Trophoblast cell (in vitro differentiated cells and primary cell): ENCODE measurements around the gene PHKB.
A peak's percentile ranks its signal among the peaks of the same experiment; 100 is the strongest.

Experiments used
- DNase-seq, 2 donors: peaks; one replicate each; pipeline ENCODE4 v3.0.0-alpha.2; 2016
- H2AFZ ChIP-seq: 2 replicates; pipeline ENCODE4 v1.6.1; 2013; ENCODE audit warnings: low read length, moderate library complexity, mild to moderate bottlenecking; ENCODE audit not compliant: insufficient read depth, poor library complexity
- H2AK5ac ChIP-seq: 2 replicates; pipeline ENCODE4 v1.6.1; 2013; ENCODE audit warnings: mild to moderate bottlenecking, low read length
- H2BK120ac ChIP-seq: 2 replicates; pipeline ENCODE4 v1.6.1; 2013; ENCODE audit warnings: low read length, mild to moderate bottlenecking, moderate library complexity; ENCODE audit not compliant: insufficient read depth, poor library complexity
- H2BK12ac ChIP-seq: 2 replicates; pipeline ENCODE4 v1.6.1; 2013; ENCODE audit warnings: mild to moderate bottlenecking, low read length, moderate library complexity
- H2BK5ac ChIP-seq: 2 replicates; pipeline ENCODE4 v1.6.1; 2013; ENCODE audit warnings: low read length, low read depth, moderate library complexity, mild to moderate bottlenecking; ENCODE audit not compliant: poor library complexity
- H3K14ac ChIP-seq: 2 replicates; pipeline ENCODE4 v1.6.1; 2013; ENCODE audit warnings: mild to moderate bottlenecking, low read length
- H3K18ac ChIP-seq: 2 replicates; pipeline ENCODE4 v1.6.1; 2013; ENCODE audit warnings: mild to moderate bottlenecking, low read length
- H3K23ac ChIP-seq: 2 replicates; pipeline ENCODE4 v1.6.1; 2013; ENCODE audit warnings: low read length
- H3K27ac ChIP-seq: 2 replicates; pipeline ENCODE4 v1.5.1; 2013; ENCODE audit warnings: low read depth, mild to moderate bottlenecking, inconsistent platforms, low read length, moderate library complexity
- H3K27me3 ChIP-seq: 2 replicates; pipeline ENCODE4 v1.6.1; 2013; ENCODE audit warnings: inconsistent platforms, mild to moderate bottlenecking, low read length, moderate library complexity; ENCODE audit not compliant: insufficient read depth
- H3K36me3 ChIP-seq, 2 experiments: 1 replicate in 1 of 2; 2 replicates in 1 of 2; pipeline ENCODE4 v1.6.1; 2013; ENCODE audit warnings: low read length in 2 of 2, mild to moderate bottlenecking in 2 of 2, moderate library complexity in 1 of 2; ENCODE audit not compliant: insufficient read depth in 2 of 2, control insufficient read depth in 1 of 2
- H3K4ac ChIP-seq: 2 replicates; pipeline ENCODE4 v1.6.1; 2013; ENCODE audit warnings: low read depth, mild to moderate bottlenecking, low read length, moderate library complexity
- H3K4me1 ChIP-seq, 2 experiments: 1 replicate in 1 of 2; 2 replicates in 1 of 2; pipeline ENCODE4 v1.6.1; 2013; ENCODE audit warnings: low read length in 2 of 2, mild to moderate bottlenecking in 2 of 2, moderate library complexity in 1 of 2; ENCODE audit not compliant: insufficient read depth in 2 of 2, control insufficient read depth in 1 of 2
- H3K4me2 ChIP-seq: 2 replicates; pipeline ENCODE4 v1.6.1; 2013; ENCODE audit warnings: inconsistent platforms, mild to moderate bottlenecking, low read length, moderate library complexity
- H3K4me3 ChIP-seq: 2 replicates; pipeline ENCODE4 v1.5.1; 2013; ENCODE audit warnings: mild to moderate bottlenecking, low read depth, low read length, inconsistent platforms
- H3K79me1 ChIP-seq: one replicate; pipeline ENCODE4 v1.6.1; 2013; ENCODE audit warnings: low read length
- H3K79me2 ChIP-seq: 2 replicates; pipeline ENCODE4 v1.6.1; 2013; ENCODE audit warnings: low read length, mild to moderate bottlenecking; ENCODE audit not compliant: control insufficient read depth, insufficient read depth, poor library complexity
- H3K9ac ChIP-seq: 2 replicates; pipeline ENCODE4 v1.6.1; 2013; ENCODE audit warnings: mild to moderate bottlenecking, low read length
- H3K9me3 ChIP-seq: 2 replicates; pipeline ENCODE4 v1.6.1; 2013; ENCODE audit warnings: low read depth, mild to moderate bottlenecking, control low read depth, inconsistent platforms, low read length; ENCODE audit not compliant: insufficient read depth
- H4K12ac ChIP-seq: 2 replicates; pipeline ENCODE4 v1.6.1; 2013; ENCODE audit warnings: low read depth, mild to moderate bottlenecking, low read length, moderate library complexity
- H4K8ac ChIP-seq: 2 replicates; pipeline ENCODE4 v1.6.1; 2013; ENCODE audit warnings: low read depth, mild to moderate bottlenecking, low read length, moderate library complexity
- H4K91ac ChIP-seq: one replicate; pipeline ENCODE4 v1.6.1; 2013; ENCODE audit warnings: low read depth, mild to moderate bottlenecking, low read length, moderate library complexity
- WGBS: extraction: QIAGEN DNeasy Blood & Tissue Kit; methylation state at CpG from one replicate; pipeline ENCODE4 v1.1.7; 2013; ENCODE audit warnings: missing lambda C conversion rate; ENCODE audit not compliant: insufficient read length, insufficient coverage; ENCODE audit errors: extremely low coverage; 5-methylcytosine and 5-hydroxymethylcytosine counted together

Gene PHKB

GRCh38 chr16:47571711-47572110 lies 110.6 kb downstream of the PHKB start:
- WGBS, result no CpG with 5 or more reads among the region's 3 CpGs
- Histone ChIP-seq H2BK12ac (no peak overlapping the region), H3K18ac (no peak overlapping the region), H4K8ac (no peak overlapping the region), H3K36me3 (no peaks in the 10 kb centered on the region), H3K27me3 (no peaks in the 10 kb centered on the region), H2AK5ac (no peak overlapping the region), H3K4ac (no peak overlapping the region), H2BK120ac (no peak overlapping the region), H3K4me1 (no peaks in the 10 kb centered on the region), H3K14ac (no peak overlapping the region), H2AFZ (no peak overlapping the region), H4K91ac (no peak overlapping the region), H4K12ac (no peak overlapping the region), H3K23ac (no peak overlapping the region), H3K9ac (no peak overlapping the region), H2BK5ac (no peak overlapping the region), H3K4me2 (no peak overlapping the region), H3K9me3 (no peaks in the 10 kb centered on the region), H3K79me2 (no peaks in the 10 kb centered on the region), H3K4me3 (no peak overlapping the region), H3K79me1 (no peaks in the 10 kb centered on the region), H3K27ac (no peak overlapping the region)
- DNase-seq, result no peak

DNA sequence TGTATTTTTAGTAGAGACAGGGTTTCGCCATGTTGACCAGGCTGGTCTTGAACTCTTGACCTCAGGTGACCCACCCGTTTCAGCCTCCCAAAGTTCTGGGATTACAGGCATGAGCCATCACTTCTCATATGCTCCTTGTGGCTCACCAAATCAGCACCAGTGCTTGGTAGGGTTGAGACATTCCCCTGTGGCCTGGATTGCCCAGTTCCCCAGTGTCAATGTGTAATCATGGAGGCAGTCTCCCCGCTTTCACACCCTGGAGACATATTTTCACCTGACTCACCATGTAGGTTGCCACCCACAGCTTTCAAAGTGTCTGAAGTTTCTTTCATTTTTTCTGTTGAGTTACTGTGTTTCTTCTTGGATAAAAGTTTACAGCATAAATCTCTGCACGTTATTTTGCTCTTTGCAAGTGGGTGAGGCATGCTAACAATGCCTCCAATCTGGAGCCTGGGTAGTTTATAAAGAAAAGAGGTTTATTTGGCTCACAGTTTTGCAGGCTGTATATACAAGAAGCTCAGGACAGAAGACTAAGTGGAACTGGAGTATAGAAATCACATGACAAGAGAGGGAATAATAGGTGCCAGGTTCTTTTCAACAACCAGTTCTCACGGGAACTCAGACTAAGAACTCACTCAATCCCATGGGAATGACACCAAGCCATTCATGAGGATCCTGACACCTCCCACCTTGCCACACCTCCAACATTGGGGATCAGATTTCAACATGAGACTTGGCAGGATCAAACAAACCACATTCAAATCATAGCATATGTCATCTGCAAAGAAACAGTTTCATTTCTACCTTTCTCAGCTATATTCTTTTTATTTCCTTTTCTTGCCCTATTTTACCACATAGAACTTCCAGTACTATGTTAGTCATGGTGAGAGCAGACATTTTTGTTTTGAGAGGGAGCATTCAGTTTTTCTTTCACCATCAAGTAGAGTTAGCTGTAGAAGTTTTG lies 113.2 kb downstream of the PHKB start:
- Histone ChIP-seq H4K12ac (no peak overlapping the region), H2BK120ac (no peak overlapping the region), H3K79me1 (no peaks in the 10 kb centered on the region), H3K4me1 (no peaks in the 10 kb centered on the region), H3K4ac (no peak overlapping the region), H3K9ac (no peak overlapping the region), H3K4me2 (no peak overlapping the region), H3K4me3 (no peak overlapping the region), H2AK5ac (no peak overlapping the region), H3K18ac (no peak overlapping the region), H3K9me3 (no peaks in the 10 kb centered on the region), H4K91ac (no peak overlapping the region), H3K23ac (no peak overlapping the region), H3K27ac (no peak overlapping the region), H4K8ac (no peak overlapping the region), H3K14ac (no peak overlapping the region), H3K79me2 (no peaks in the 10 kb centered on the region), H3K36me3 (no peaks in the 10 kb centered on the region), H3K27me3 (no peaks in the 10 kb centered on the region), H2BK5ac (no peak overlapping the region), H2BK12ac (no peak overlapping the region), H2AFZ (no peak overlapping the region)
- no CpG with 5 or more reads among the region's 5 CpGs for WGBS
- peak; percentile 11 to 14 for DNase-seq

GRCh38 chr16:47577029-47577428 lies 115.9 kb downstream of the PHKB start:
- Histone ChIP-seq H2AFZ (no peak overlapping the region), H3K27me3 (no peaks in the 10 kb centered on the region), H3K79me1 (no peaks in the 10 kb centered on the region), H4K12ac (no peak overlapping the region), H3K9me3 (no peaks in the 10 kb centered on the region), H2AK5ac (no peak overlapping the region), H2BK120ac (no peak overlapping the region), H3K4me1 (no peaks in the 10 kb centered on the region), H3K4ac (no peak overlapping the region), H3K4me2 (no peak overlapping the region), H3K79me2 (no peaks in the 10 kb centered on the region), H3K4me3 (no peak overlapping the region), H3K18ac (no peak overlapping the region), H3K9ac (no peak overlapping the region), H4K91ac (no peak overlapping the region), H2BK5ac (no peak overlapping the region), H2BK12ac (no peak overlapping the region), H3K23ac (no peak overlapping the region), H3K27ac (no peak overlapping the region), H3K36me3 (no peaks in the 10 kb centered on the region), H4K8ac (no peak overlapping the region), H3K14ac (no peak overlapping the region)
- no peak for DNase-seq

DNA sequence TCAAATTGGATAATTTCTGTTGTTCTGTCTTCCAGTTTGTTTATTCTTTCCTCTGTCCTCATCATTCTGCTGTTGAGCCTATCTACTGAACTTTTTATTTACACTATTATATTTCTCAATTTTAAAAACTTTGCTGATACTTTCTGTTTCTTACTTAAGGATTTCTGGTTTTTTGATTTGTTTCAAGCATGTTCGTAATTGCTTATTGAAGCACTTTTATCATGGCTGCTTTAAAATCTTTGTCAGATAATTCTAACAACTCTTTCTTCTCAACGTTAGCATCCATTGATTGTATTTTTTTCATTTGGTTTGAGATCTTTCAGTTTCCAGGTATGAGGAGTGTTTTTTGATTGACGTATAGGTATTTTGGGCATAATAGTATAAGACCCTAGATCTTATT lies 116.9 kb downstream of the PHKB start:
- no peaks in the 10 kb centered on the region for H3K79me2 ChIP-seq
- H3K14ac ChIP-seq, result no peak overlapping the region

More for the DNA sequence above, 116.9 kb downstream of the PHKB start:
- no peak overlapping the region for H2AK5ac ChIP-seq
- DNase-seq, result no peak
- H3K4ac ChIP-seq, result no peak overlapping the region
- H3K27me3 ChIP-seq, result no peaks in the 10 kb centered on the region
- H2AFZ ChIP-seq, result no peak overlapping the region
- H3K4me2 ChIP-seq, result no peak overlapping the region
- no peak overlapping the region for H3K18ac ChIP-seq
- H4K91ac ChIP-seq, result no peak overlapping the region
- H3K4me3 ChIP-seq, result no peak overlapping the region
- no peaks in the 10 kb centered on the region for H3K36me3 ChIP-seq
- no peaks in the 10 kb centered on the region for H3K9me3 ChIP-seq
- no peaks in the 10 kb centered on the region for H3K4me1 ChIP-seq
- H3K23ac ChIP-seq, result no peak overlapping the region
- no peak overlapping the region for H2BK5ac ChIP-seq
- H3K27ac ChIP-seq, result no peak overlapping the region
- no peak overlapping the region for H2BK120ac ChIP-seq
- no peak overlapping the region for H2BK12ac ChIP-seq
- H3K9ac ChIP-seq, result no peak overlapping the region
- H4K8ac ChIP-seq, result no peak overlapping the region
- H3K79me1 ChIP-seq, result no peaks in the 10 kb centered on the region
- WGBS, result no CpG with 5 or more reads among the region's 3 CpGs
- H4K12ac ChIP-seq, result no peak overlapping the region
